Measurements from ENCODE around the gene SHISA5.
"Not testable (repeated sequence)": the region's sequence is repeated elsewhere in the genome, so short reads cannot be mapped to it uniquely, and the experiment has no call there.

DNA sequence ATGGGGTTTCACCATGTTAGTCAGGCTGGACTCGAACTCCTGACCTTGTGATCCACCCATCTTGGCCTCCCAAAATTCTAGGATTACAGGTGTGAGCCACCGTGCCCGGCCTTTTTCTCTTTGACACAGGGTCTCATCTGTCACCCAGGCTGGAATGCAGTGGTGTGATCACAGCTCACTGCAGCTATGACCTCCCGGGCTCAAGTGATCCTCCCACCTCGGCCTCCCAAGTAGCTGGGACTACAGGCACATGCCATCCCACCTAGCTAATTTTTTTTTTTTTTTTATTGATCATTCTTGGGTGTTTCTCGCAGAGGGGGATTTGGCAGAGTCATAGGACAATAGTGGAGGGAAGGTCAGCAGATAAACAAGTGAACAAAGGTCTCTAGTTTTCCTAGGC lies 21.2 kb downstream of the SHISA5 start:
- TF ChIP-seq, protein P1, sequence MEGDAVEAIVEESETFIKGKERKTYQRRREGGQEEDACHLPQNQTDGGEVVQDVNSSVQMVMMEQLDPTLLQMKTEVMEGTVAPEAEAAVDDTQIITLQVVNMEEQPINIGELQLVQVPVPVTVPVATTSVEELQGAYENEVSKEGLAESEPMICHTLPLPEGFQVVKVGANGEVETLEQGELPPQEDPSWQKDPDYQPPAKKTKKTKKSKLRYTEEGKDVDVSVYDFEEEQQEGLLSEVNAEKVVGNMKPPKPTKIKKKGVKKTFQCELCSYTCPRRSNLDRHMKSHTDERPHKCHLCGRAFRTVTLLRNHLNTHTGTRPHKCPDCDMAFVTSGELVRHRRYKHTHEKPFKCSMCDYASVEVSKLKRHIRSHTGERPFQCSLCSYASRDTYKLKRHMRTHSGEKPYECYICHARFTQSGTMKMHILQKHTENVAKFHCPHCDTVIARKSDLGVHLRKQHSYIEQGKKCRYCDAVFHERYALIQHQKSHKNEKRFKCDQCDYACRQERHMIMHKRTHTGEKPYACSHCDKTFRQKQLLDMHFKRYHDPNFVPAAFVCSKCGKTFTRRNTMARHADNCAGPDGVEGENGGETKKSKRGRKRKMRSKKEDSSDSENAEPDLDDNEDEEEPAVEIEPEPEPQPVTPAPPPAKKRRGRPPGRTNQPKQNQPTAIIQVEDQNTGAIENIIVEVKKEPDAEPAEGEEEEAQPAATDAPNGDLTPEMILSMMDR (IDR thresholded peaks at IDR 0.05), result not testable (repeated sequence)
- not testable (repeated sequence) for TF ChIP-seq POLR2A (IDR thresholded peaks at IDR 0.05; ENCODE audit: low read depth); POLR2AphosphoS5 (IDR thresholded peaks at IDR 0.05); EP300 (IDR thresholded peaks at IDR 0.05)

All from esophagus muscularis mucosa (tissue), 4 donors.